ENCODE measurements around the gene AP3D1.
"Not testable (repeated sequence)": the region's sequence is repeated elsewhere in the genome, so short reads cannot be mapped to it uniquely, and the experiment has no call there.

Gene AP3D1

GRCh38 chr19:2089727-2090053 lies 61.7 kb downstream of the AP3D1 start:
- no peak for DNase-seq (ENCODE audit: insufficient read length, low spot score)
- no peak for FAIRE-seq
- no peak for TF ChIP-seq POLR2A (IDR thresholded peaks at IDR 0.05; ENCODE audit: low read depth, low read length)

GRCh38 chr19:2089001-2089711 lies 62.2 kb downstream of the AP3D1 start:
- TF ChIP-seq POLR2A (IDR thresholded peaks at IDR 0.05; ENCODE audit: low read depth, low read length): no peak
- FAIRE-seq (no peak), DNase-seq (ENCODE audit: insufficient read length, low spot score) (no peak)

- FAIRE-seq: no peak
- no peak for TF ChIP-seq POLR2A (IDR thresholded peaks at IDR 0.05; ENCODE audit: low read depth, low read length)
- DNase-seq (ENCODE audit: insufficient read length, low spot score): no peak
Observed at GRCh38 chr19:2087621-2088100, 63.7 kb downstream of the AP3D1 start.

- not testable (repeated sequence) for DNase-seq (ENCODE audit: insufficient read length, low spot score)
Observed at GRCh38 chr19:2086695-2087620, 64.4 kb downstream of the AP3D1 start.

GRCh38 chr19:2084993-2085720 lies 66.2 kb downstream of the AP3D1 start:
- no peak for TF ChIP-seq POLR2A (IDR thresholded peaks at IDR 0.05; ENCODE audit: low read depth, low read length)
- DNase-seq (ENCODE audit: insufficient read length, low spot score) (no peak), FAIRE-seq (no peak)

More at GRCh38 chr19:2086695-2087620, 64.4 kb downstream of the AP3D1 start:
- not testable (repeated sequence) for FAIRE-seq

GRCh38 chr19:2083174-2083854 lies 68.1 kb downstream of the AP3D1 start:
- no peak for DNase-seq (ENCODE audit: insufficient read length, low spot score)
- FAIRE-seq: no peak
- TF ChIP-seq POLR2A (IDR thresholded peaks at IDR 0.05; ENCODE audit: low read depth, low read length): no peak

GRCh38 chr19:2081873-2082810 lies 69.2 kb downstream of the AP3D1 start:
- FAIRE-seq: no peak
- DNase-seq (ENCODE audit: insufficient read length, low spot score): no peak

GRCh38 chr19:2080336-2080988 lies 70.9 kb downstream of the AP3D1 start:
- FAIRE-seq (no peak), DNase-seq (ENCODE audit: insufficient read length, low spot score) (no peak)

More at GRCh38 chr19:2081873-2082810, 69.2 kb downstream of the AP3D1 start:
- TF ChIP-seq POLR2A (IDR thresholded peaks at IDR 0.05; ENCODE audit: low read depth, low read length): no peak

GRCh38 chr19:2079865-2080301 lies 71.5 kb downstream of the AP3D1 start:
- DNase-seq (ENCODE audit: insufficient read length, low spot score) (no peak), FAIRE-seq (no peak)
- TF ChIP-seq POLR2A (IDR thresholded peaks at IDR 0.05; ENCODE audit: low read depth, low read length): no peak

More at GRCh38 chr19:2080336-2080988, 70.9 kb downstream of the AP3D1 start:
- no peak for TF ChIP-seq POLR2A (IDR thresholded peaks at IDR 0.05; ENCODE audit: low read depth, low read length)

GRCh38 chr19:2079076-2079864 lies 72.1 kb downstream of the AP3D1 start:
- DNase-seq (ENCODE audit: insufficient read length, low spot score): no peak
- no peak for FAIRE-seq
- no peak for TF ChIP-seq POLR2A (IDR thresholded peaks at IDR 0.05; ENCODE audit: low read depth, low read length)

Measured in H54 (cell line).